GM18907 (cell line): ENCODE results near the gene FAM151B.

Experiments used
- ATAC-seq: cut with Tn5 transposase; IDR thresholded peaks from one replicate; pipeline ENCODE4 v1.9.1; 2021; ENCODE audit warnings: mild to moderate bottlenecking, moderate library complexity; ENCODE audit not compliant: unreplicated experiment

The FAM151B gene

DNA sequence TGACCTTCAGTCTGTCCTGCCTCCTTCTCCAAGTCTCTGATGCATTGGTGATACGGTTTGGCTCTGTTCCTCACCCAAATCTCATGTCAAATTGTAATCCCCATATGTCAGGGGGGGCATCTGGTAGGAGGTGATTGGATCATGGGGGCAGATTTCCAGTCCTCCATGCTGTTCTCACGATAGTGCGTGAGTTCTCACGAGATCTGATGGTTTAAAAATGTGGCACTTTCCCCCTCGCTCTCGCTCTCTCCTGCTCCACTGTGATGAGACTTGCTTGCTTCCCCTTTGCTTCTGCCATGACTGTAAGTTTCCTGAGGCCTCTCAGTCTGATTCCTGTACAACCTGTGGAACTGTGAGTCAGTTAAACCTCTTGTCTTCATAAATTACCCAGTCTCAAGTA lies 96.9 kb downstream of the FAM151B start:
- ATAC-seq, result no peak

DNA sequence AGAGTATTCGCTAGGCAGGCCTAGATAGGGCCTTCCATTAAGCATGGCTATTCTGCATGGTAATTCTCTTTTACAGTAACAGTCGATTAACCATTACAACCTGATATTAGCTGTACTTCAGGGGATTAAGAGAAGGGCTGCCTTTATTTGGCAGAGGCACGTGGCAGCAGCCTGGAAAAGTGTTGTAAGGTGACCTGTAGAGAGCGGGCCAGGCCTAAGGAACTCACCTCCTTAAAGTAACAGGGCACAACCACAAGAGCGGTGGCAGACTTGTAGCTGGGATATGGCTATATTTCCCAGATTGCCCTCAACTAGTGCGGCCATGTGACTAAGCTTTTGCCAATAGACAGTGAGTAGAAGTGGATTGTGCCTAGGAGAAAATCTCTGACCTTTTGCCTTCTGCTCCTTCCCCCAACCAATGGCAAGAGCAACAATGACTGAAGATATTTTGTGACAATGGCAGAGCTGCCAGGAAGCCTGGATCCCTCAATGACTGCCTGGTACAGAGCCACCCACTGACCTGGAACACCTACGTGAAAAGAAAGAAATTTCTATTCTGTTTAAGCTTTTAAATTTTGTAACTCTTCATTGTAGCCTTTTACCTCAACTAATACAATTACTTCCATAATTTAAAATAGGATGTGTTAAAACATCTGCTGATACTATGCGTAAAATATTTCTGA lies 101.1 kb downstream of the FAM151B start:
- ATAC-seq, result no peak

DNA sequence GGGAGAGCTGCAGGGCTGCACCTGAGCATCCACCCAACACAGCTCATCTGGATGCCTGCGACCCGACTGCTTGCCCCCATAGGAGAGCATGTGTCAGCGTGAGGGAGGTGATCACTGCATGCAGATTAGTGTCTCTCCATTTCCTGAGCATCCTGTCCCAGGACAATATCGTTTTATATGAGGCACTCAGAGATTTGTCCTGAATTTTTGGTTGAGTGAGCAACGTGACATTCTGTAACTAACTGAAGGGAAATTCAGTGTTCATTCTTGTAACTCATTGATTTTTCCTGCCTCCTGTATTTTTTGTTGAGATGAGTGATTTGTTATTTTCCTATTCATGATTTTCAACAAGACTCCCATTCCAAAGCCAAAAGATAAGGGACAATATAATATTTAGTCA lies 102.9 kb downstream of the FAM151B start:
- no peak for ATAC-seq

DNA sequence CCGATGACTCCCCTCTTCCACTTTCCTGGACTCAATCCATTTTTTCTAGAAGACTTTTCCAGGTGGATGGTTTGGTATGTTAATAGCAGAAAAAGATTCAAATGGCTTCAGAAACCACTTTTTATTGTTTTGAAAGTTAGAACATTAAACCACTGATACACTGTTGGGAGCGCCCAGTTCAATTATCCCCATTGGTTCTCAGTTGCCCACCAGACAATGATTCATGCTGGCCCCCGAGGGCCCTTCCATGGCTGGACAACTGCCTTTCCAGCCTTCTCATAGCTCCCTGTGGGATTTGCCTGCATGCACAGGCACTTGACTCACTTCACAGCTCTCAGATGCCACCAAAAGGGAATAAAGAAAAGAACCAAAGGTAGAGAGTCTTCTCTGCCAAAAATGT lies 103.5 kb downstream of the FAM151B start:
- no peak for ATAC-seq

DNA sequence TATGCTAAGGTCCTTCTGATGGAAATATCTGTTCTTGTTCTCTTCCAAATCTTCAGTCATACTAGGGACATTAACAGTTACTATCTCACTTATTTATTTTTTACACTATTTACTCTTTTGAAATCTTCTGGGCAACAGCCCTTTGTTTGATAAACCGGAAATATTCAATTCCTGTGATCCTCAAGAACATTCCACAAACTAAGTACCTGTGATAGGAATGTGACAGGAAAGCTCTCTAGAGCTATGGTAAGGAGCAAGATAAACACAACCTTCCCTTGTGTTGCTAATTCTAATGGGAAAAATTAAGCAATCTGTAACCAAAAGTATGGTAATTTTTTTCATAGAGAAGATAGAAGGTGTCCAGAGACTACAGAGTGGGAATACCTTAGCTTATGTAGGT lies 104.2 kb downstream of the FAM151B start:
- no peak for ATAC-seq
